Right lobe of liver (tissue), 6 donors: ENCODE data around the gene GPBP1. TPM values are rescaled to one million over a fixed set of nuclear protein-coding genes. Genes with fewer than 3 reads are reported as not detected.
"Not testable (repeated sequence)": the region's sequence is repeated elsewhere in the genome, so short reads cannot be mapped to it uniquely, and the experiment has no call there.

ENCODE experiments used
- ATAC-seq, 4 donors: fragments of 200-7000 bp; cut with Tn5 transposase; one replicate each; pipeline ENCODE4 v1.9.1; 2020; ENCODE audit warnings: mild to moderate bottlenecking in 4 of 4, moderate library complexity in 4 of 4
- DNase-seq, 3 donors: peaks; one replicate each; pipeline ENCODE4 v3.0.0-alpha.2; 2020
- H3K27ac ChIP-seq, 3 donors: fragments of 200-600 bp; one replicate each; pipeline ENCODE4 v1.8.0; 2022
- H3K27me3 ChIP-seq, 2 donors: fragments of 200-600 bp; one replicate each; pipeline ENCODE4 v1.8.0; 2022
- H3K36me3 ChIP-seq, 4 donors: fragments of 200-600 bp; sonication (generic) in 1 of 4; one replicate each; pipeline versions ENCODE4 v1.5.1 to v1.8.0; 2017 to 2022; ENCODE audit warnings: control low read depth in 1 of 4
- H3K4me1 ChIP-seq, 4 donors: fragments of 200-600 bp; sonication (generic) in 1 of 4; one replicate each; pipeline versions ENCODE4 v1.5.1 to v1.8.0; 2017 to 2022; ENCODE audit warnings: control low read depth in 1 of 4
- H3K4me3 ChIP-seq, 3 donors: fragments of 200-600 bp; one replicate each; pipeline ENCODE4 v1.8.0; 2022
- H3K9me3 ChIP-seq, 4 donors: fragments of 200-600 bp; sonication (generic) in 1 of 4; one replicate each; pipeline versions ENCODE4 v1.5.1 to v1.8.0; 2017 to 2022; ENCODE audit warnings: control low read depth in 1 of 4
- CTCF ChIP-seq, 4 donors: fragments of 200-600 bp in 3 of 4; fragments of 450-650 bp in 1 of 4; IDR thresholded peaks; one replicate each; pipeline versions ENCODE4 v1.5.1 to v1.8.0; 2016 to 2022; ENCODE audit warnings: antibody characterized with exemption in 4 of 4, mild to moderate bottlenecking in 2 of 4
- POLR2A ChIP-seq: fragments of 450-650 bp; IDR thresholded peaks from one replicate; pipeline ENCODE4 v1.6.1; 2017; ENCODE audit warnings: antibody characterized with exemption, mild to moderate bottlenecking
- WGBS: methylation state at CpG from one replicate; pipeline ENCODE4 v1.1.6; 2018; ENCODE audit warnings: low coverage, low lambda C conversion rate; ENCODE audit not compliant: insufficient coverage; ENCODE audit errors: missing lambda C conversion rate; 5-methylcytosine and 5-hydroxymethylcytosine counted together
- intact Hi-C, 2 donors: fragments of 100-400 bp; cut with DNase I; formaldehyde crosslinking; loops; one replicate each; pipeline versions ENCODE4 v1.11.2 to v1.14.1; 2022
- total RNA-seq, 6 experiments: library from RNA; depleted of rRNA in 2 of 6; stranded (reverse); fragments of >200 nt in 2 of 6; fragmentation: NEBNext Ultra II Directional in 3 of 6; extraction: Animal tissue kit (Norgen Biotek cat#: 25700) in 3 of 6; gene quantifications; one replicate each; pipeline versions ENCODE4 v1.1.0 to v1.2.4, GENCODE V29; 2016 to 2023
- donor health status: DM: no; HTN: yes; CAD: no.
- donor health status: DM: no; HTN: no; CAD: no.
- donor health status: DM: no; HTN: no; CAD: no.
- donor health status: DM: no; HTN: yes; CAD: no.
- donor health status: DM: no; HTN: yes; CAD: no.

The GPBP1 gene
- total RNA-seq, 6 experiments from 2014 or later = 19.5 to 28.2 (median 24.9) TPM

- Histone ChIP-seq H3K9me3 (no peaks in the 10 kb centered on the region), H3K27me3 (no peaks in the 10 kb centered on the region), H3K27ac (peak overlapping the region in 1 of 3 donors; percentile 14), H3K36me3 (peaks cover 0 to 10% (median 0%) of the 10 kb centered on the region in 4 donors), H3K4me3 (no peak overlapping the region), H3K4me1 (peaks cover 0 to 52% (median 6%) of the 10 kb centered on the region in 4 donors)
- DNase-seq (no peak), ATAC-seq (peak in 3 of 4 donors; percentile 21 to 57 (median 22))
- intact Hi-C loops = no loop called here
- 59% methylated on average over 4 of the region's 4 CpGs for WGBS
- TF ChIP-seq CTCF (IDR thresholded peaks at IDR 0.05) (no peak), POLR2A (no peak)
Observed at GRCh38 chr5:57186194-57186593, 12.3 kb downstream of the GPBP1 start.

GRCh38 chr5:57187977-57188376 lies 14.1 kb downstream of the GPBP1 start:
- Histone ChIP-seq H3K36me3 (peaks cover 0 to 12% (median 0%) of the 10 kb centered on the region in 4 donors), H3K4me1 (peaks cover 0 to 46% (median 6%) of the 10 kb centered on the region in 4 donors)
- H3K4me3 ChIP-seq, H3K27me3 ChIP-seq, DNase-seq, H3K9me3 ChIP-seq, H3K27ac ChIP-seq, intact Hi-C loops, ATAC-seq: not testable (repeated sequence)
- WGBS = 56% methylated on average over 4 of the region's 4 CpGs

DNA sequence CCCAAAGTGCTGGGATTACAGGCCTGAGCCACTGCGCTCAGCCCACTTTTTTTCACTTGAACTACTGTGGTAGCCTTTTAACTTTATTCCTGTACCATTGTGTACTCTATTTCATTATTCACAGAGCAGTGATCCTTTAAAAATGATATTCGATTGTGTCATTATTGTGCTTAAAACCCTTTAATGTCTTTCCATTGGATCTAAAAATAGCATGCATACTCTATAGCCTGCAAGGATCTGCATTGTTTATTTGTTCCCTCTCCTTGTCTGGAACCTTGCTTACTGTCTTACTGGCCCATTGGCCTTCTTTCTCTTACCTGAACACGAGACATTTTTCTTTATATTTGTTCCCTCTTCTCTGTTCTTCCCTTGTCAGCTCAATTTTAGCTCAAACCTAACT lies 15.7 kb downstream of the GPBP1 start:
- H3K27me3 ChIP-seq = no peaks in the 10 kb centered on the region
- H3K4me3 ChIP-seq = no peak overlapping the region
- WGBS = 84% methylated on average over 3 of the region's 3 CpGs
- ATAC-seq = no peak
- DNase-seq = no peak
- intact Hi-C loops = no loop called here
- no peak overlapping the region for H3K27ac ChIP-seq
- no peaks in the 10 kb centered on the region for H3K9me3 ChIP-seq
- TF ChIP-seq CTCF (IDR thresholded peaks at IDR 0.05) (no peak), POLR2A (no peak)
- H3K4me1 ChIP-seq = peaks cover 0 to 42% (median 6%) of the 10 kb centered on the region in 4 donors
- peaks cover 0 to 9% (median 0%) of the 10 kb centered on the region in 4 donors for H3K36me3 ChIP-seq

DNA sequence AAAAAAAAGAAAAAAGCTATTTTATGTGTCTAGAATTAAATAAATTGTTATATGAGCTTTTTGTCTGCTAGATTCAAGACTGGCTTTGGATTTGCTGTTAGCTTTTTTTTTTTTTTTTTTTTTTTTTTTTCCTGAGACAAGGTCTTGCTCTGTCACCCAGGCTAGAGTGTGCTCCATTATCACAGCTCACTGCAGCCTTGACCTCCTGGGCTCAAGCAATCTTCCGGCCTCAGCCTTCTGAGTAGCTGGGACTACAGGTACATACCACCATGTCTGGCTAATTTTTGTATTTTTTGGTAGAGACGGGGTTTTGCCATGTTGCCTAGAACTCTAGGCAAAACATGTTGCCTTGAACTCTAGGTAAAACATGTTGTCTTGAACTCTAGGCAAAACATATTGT lies 16.7 kb downstream of the GPBP1 start:
- ATAC-seq = no peak
- intact Hi-C loops = no loop called here
- no peak overlapping the region for H3K4me3 ChIP-seq
- no peaks in the 10 kb centered on the region for H3K27me3 ChIP-seq
- TF ChIP-seq POLR2A (no peak), CTCF (IDR thresholded peaks at IDR 0.05) (no peak)
- WGBS = 100% methylated on average over 1 of the region's 2 CpGs
- H3K9me3 ChIP-seq = no peaks in the 10 kb centered on the region
- DNase-seq = no peak
- peaks cover 0 to 32% (median 3%) of the 10 kb centered on the region in 4 donors for H3K4me1 ChIP-seq
- H3K36me3 ChIP-seq = peaks cover 0 to 8% (median 0%) of the 10 kb centered on the region in 4 donors
- H3K27ac ChIP-seq = no peak overlapping the region

DNA sequence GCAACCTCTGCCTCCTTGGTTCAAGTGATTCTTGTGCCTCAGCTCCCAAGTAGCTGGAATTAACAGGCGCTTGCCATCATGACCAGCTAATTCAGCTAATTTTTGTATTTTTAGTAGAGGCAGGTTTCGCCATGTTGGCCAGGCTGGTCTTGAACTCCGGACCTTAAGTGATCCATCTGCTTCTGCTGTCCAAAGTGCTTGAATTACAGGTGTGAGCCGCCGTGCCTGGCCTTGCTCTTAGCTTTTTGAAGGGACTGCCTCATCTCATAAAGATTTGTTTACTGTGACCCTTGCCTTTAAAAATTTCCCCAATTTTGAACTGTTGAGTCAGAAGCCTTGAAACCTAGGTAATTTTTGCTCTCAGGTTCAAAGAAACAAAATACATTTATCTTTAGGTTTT lies 17.3 kb downstream of the GPBP1 start:
- H3K9me3 ChIP-seq = no peaks in the 10 kb centered on the region
- intact Hi-C loops = no loop called here
- H3K4me1 ChIP-seq = peaks cover 0 to 26% (median 3%) of the 10 kb centered on the region in 4 donors
- no peak overlapping the region for H3K27ac ChIP-seq
- H3K36me3 ChIP-seq = peaks cover 0 to 10% (median under 1%) of the 10 kb centered on the region in 4 donors
- ATAC-seq = no peak
- TF ChIP-seq CTCF (IDR thresholded peaks at IDR 0.05) = no peak
- TF ChIP-seq POLR2A = no peak
- 79% methylated on average over 5 of the region's 5 CpGs for WGBS
- H3K4me3 ChIP-seq = no peak overlapping the region
- no peaks in the 10 kb centered on the region for H3K27me3 ChIP-seq
- no peak for DNase-seq
